PFSK-1 (cell line): ENCODE data around the gene DCUN1D4.

Experiments used
- POLR2AphosphoS5 ChIP-seq: IDR thresholded peaks from 2 replicates; pipeline ENCODE4 v1.6.1; 2012; ENCODE audit warnings: low read depth, mild to moderate bottlenecking, control low read depth, low read length, moderate library complexity
- REST ChIP-seq, 2 experiments: IDR thresholded peaks; 2 replicates each; pipeline versions ENCODE4 v1.6.1 to v1.8.0; 2011 to 2012; ENCODE audit warnings: low read depth in 2 of 2, low read length in 2 of 2, control low read depth in 1 of 2, inconsistent platforms in 1 of 2, mild to moderate bottlenecking in 1 of 2, moderate library complexity in 1 of 2; ENCODE audit not compliant: insufficient read depth in 1 of 2
- SIN3A ChIP-seq: IDR thresholded peaks from 2 replicates; pipeline ENCODE4 v1.6.1; 2012; ENCODE audit warnings: mild to moderate bottlenecking, low read length, moderate library complexity, borderline replicate concordance; ENCODE audit not compliant: insufficient read depth
- TAF1 ChIP-seq: IDR thresholded peaks from 2 replicates; pipeline ENCODE4 v1.6.1; 2012; ENCODE audit warnings: low read length, control low read depth, borderline replicate concordance; ENCODE audit not compliant: insufficient read depth

- no peak for TF ChIP-seq TAF1
- TF ChIP-seq POLR2AphosphoS5 = no peak
- no peak for TF ChIP-seq REST (IDR thresholded peaks at IDR 0.05; ENCODE audit: insufficient read depth in 1 of 2, low read depth in 2 of 2, low read length in 2 of 2)
- TF ChIP-seq SIN3A = no peak
Measured at GRCh38 chr4:51850294-51850693, 7.3 kb downstream of the DCUN1D4 start.
